Measurements from ENCODE around the gene HCRTR1. TPM values are rescaled to one million over a fixed set of nuclear protein-coding genes. Genes with fewer than 3 reads are reported as not detected.

HCRTR1 gene
- total RNA-seq, 1 donor from 2014 or later: not detected

- intact Hi-C loops (cut with micrococcal nuclease): no loop called here
- H3K36me3 Mint-ChIP-seq (ENCODE audit: low read depth): peaks cover 1% of the 10 kb centered on the region
Measured at GRCh38 chr1:31651089-31651420, 33.6 kb downstream of the HCRTR1 start.

GRCh38 chr1:31651766-31652165, 34.3 kb downstream of the HCRTR1 start:
- Mint-ChIP-seq H3K4me3 (no peak overlapping the region), H3K9me3 (no peaks in the 10 kb centered on the region), H3K36me3 (ENCODE audit: low read depth) (no peaks in the 10 kb centered on the region), H3K4me1 (no peaks in the 10 kb centered on the region), H3K27me3 (peaks cover 7% of the 10 kb centered on the region), H3K27ac (no peak overlapping the region)
- intact Hi-C loops (cut with micrococcal nuclease): no loop called here
- DNase-seq: no peak

More at GRCh38 chr1:31651089-31651420, 33.6 kb downstream of the HCRTR1 start:
- Mint-ChIP-seq H3K4me3 (no peak overlapping the region), H3K9me3 (no peaks in the 10 kb centered on the region), H3K4me1 (peaks cover 2% of the 10 kb centered on the region), H3K27me3 (peaks cover 7% of the 10 kb centered on the region), H3K27ac (no peak overlapping the region)
- no peak for DNase-seq

GRCh38 chr1:31652891-31653499, 35.5 kb downstream of the HCRTR1 start:
- Mint-ChIP-seq H3K9me3 (no peaks in the 10 kb centered on the region), H3K4me1 (no peaks in the 10 kb centered on the region), H3K27ac (no peak overlapping the region), H3K36me3 (ENCODE audit: low read depth) (no peaks in the 10 kb centered on the region), H3K4me3 (no peak overlapping the region), H3K27me3 (peaks cover 7% of the 10 kb centered on the region)
- intact Hi-C loops (cut with micrococcal nuclease): no loop called here
- DNase-seq: no peak

- H3K27me3 Mint-ChIP-seq: peaks cover 7% of the 10 kb centered on the region
- no peaks in the 10 kb centered on the region for H3K9me3 Mint-ChIP-seq
- no peaks in the 10 kb centered on the region for H3K36me3 Mint-ChIP-seq (ENCODE audit: low read depth)
- DNase-seq: no peak
- H3K4me1 Mint-ChIP-seq: no peaks in the 10 kb centered on the region
- no peak overlapping the region for H3K27ac Mint-ChIP-seq
- intact Hi-C loops (cut with micrococcal nuclease): no loop called here
- H3K4me3 Mint-ChIP-seq: no peak overlapping the region
Measured at GRCh38 chr1:31653717-31654473, 36.4 kb downstream of the HCRTR1 start.

GRCh38 chr1:31654474-31654776, 36.9 kb downstream of the HCRTR1 start:
- Mint-ChIP-seq H3K27ac (no peak overlapping the region), H3K4me1 (no peaks in the 10 kb centered on the region), H3K9me3 (no peaks in the 10 kb centered on the region), H3K36me3 (ENCODE audit: low read depth) (no peaks in the 10 kb centered on the region), H3K4me3 (no peak overlapping the region), H3K27me3 (peaks cover 7% of the 10 kb centered on the region)
- DNase-seq: no peak
- intact Hi-C loops (cut with micrococcal nuclease): no loop called here

- Mint-ChIP-seq H3K4me3 (no peak overlapping the region), H3K36me3 (ENCODE audit: low read depth) (no peaks in the 10 kb centered on the region), H3K9me3 (no peaks in the 10 kb centered on the region), H3K27me3 (peaks cover 7% of the 10 kb centered on the region), H3K4me1 (no peaks in the 10 kb centered on the region), H3K27ac (no peak overlapping the region)
- DNase-seq: no peak
- intact Hi-C loops (cut with micrococcal nuclease): no loop called here
Measured at GRCh38 chr1:31655104-31655503, 37.6 kb downstream of the HCRTR1 start.

GRCh38 chr1:31655756-31656155, 38.3 kb downstream of the HCRTR1 start:
- intact Hi-C loops (cut with micrococcal nuclease): no loop called here
- Mint-ChIP-seq H3K9me3 (no peaks in the 10 kb centered on the region), H3K4me3 (no peak overlapping the region), H3K4me1 (no peaks in the 10 kb centered on the region), H3K36me3 (ENCODE audit: low read depth) (no peaks in the 10 kb centered on the region), H3K27ac (no peak overlapping the region), H3K27me3 (peaks cover 5% of the 10 kb centered on the region)
- DNase-seq: no peak

GRCh38 chr1:31657020-31657804, 39.7 kb downstream of the HCRTR1 start:
- intact Hi-C loops (cut with micrococcal nuclease): no loop called here
- no peaks in the 10 kb centered on the region for H3K4me1 Mint-ChIP-seq
- H3K9me3 Mint-ChIP-seq: no peaks in the 10 kb centered on the region
- H3K27me3 Mint-ChIP-seq: peaks cover 3% of the 10 kb centered on the region
- no peak for DNase-seq
- H3K36me3 Mint-ChIP-seq (ENCODE audit: low read depth): no peaks in the 10 kb centered on the region
- H3K27ac Mint-ChIP-seq: no peak overlapping the region
- H3K4me3 Mint-ChIP-seq: no peak overlapping the region

GRCh38 chr1:31657972-31658510, 40.6 kb downstream of the HCRTR1 start:
- no peaks in the 10 kb centered on the region for H3K4me1 Mint-ChIP-seq
- peaks cover 3% of the 10 kb centered on the region for H3K27me3 Mint-ChIP-seq
- H3K36me3 Mint-ChIP-seq (ENCODE audit: low read depth): no peaks in the 10 kb centered on the region
- intact Hi-C loops (cut with micrococcal nuclease): no loop called here
- H3K9me3 Mint-ChIP-seq: no peaks in the 10 kb centered on the region
- no peak overlapping the region for H3K27ac Mint-ChIP-seq
- no peak for DNase-seq
- no peak overlapping the region for H3K4me3 Mint-ChIP-seq

GRCh38 chr1:31658721-31659120, 41.2 kb downstream of the HCRTR1 start:
- Mint-ChIP-seq H3K27me3 (peaks cover 3% of the 10 kb centered on the region), H3K4me3 (no peak overlapping the region), H3K9me3 (no peaks in the 10 kb centered on the region), H3K4me1 (no peaks in the 10 kb centered on the region), H3K36me3 (ENCODE audit: low read depth) (no peaks in the 10 kb centered on the region), H3K27ac (no peak overlapping the region)
- intact Hi-C loops (cut with micrococcal nuclease): no loop called here
- DNase-seq: no peak

GRCh38 chr1:31659889-31660288, 42.4 kb downstream of the HCRTR1 start:
- H3K36me3 Mint-ChIP-seq (ENCODE audit: low read depth): no peaks in the 10 kb centered on the region
- no peak overlapping the region for H3K4me3 Mint-ChIP-seq
- H3K27ac Mint-ChIP-seq: no peak overlapping the region
- intact Hi-C loops (cut with micrococcal nuclease): no loop called here
- DNase-seq: no peak
- peaks cover 4% of the 10 kb centered on the region for H3K27me3 Mint-ChIP-seq
- H3K4me1 Mint-ChIP-seq: no peaks in the 10 kb centered on the region
- H3K9me3 Mint-ChIP-seq: no peaks in the 10 kb centered on the region

GRCh38 chr1:31660871-31661455, 43.5 kb downstream of the HCRTR1 start:
- no peaks in the 10 kb centered on the region for H3K4me1 Mint-ChIP-seq
- no peak overlapping the region for H3K4me3 Mint-ChIP-seq
- intact Hi-C loops (cut with micrococcal nuclease): no loop called here
- no peak for DNase-seq
- H3K27ac Mint-ChIP-seq: no peak overlapping the region
- H3K36me3 Mint-ChIP-seq (ENCODE audit: low read depth): no peaks in the 10 kb centered on the region
- H3K27me3 Mint-ChIP-seq: peaks cover 2% of the 10 kb centered on the region
- no peaks in the 10 kb centered on the region for H3K9me3 Mint-ChIP-seq

- H3K27me3 Mint-ChIP-seq: peaks cover 4% of the 10 kb centered on the region
- H3K9me3 Mint-ChIP-seq: no peaks in the 10 kb centered on the region
- no peak for DNase-seq
- no peaks in the 10 kb centered on the region for H3K4me1 Mint-ChIP-seq
- H3K4me3 Mint-ChIP-seq: no peak overlapping the region
- H3K36me3 Mint-ChIP-seq (ENCODE audit: low read depth): no peaks in the 10 kb centered on the region
- no peak overlapping the region for H3K27ac Mint-ChIP-seq
- intact Hi-C loops (cut with micrococcal nuclease): no loop called here
Measured at GRCh38 chr1:31661856-31662255, 44.4 kb downstream of the HCRTR1 start.

- H3K4me3 Mint-ChIP-seq: no peak overlapping the region
- intact Hi-C loops (cut with micrococcal nuclease): no loop called here
Measured at GRCh38 chr1:31662463-31662862, 45.0 kb downstream of the HCRTR1 start.

More at GRCh38 chr1:31662463-31662862, 45.0 kb downstream of the HCRTR1 start:
- Mint-ChIP-seq H3K27ac (no peak overlapping the region), H3K27me3 (peaks cover 4% of the 10 kb centered on the region), H3K36me3 (ENCODE audit: low read depth) (no peaks in the 10 kb centered on the region), H3K9me3 (no peaks in the 10 kb centered on the region), H3K4me1 (no peaks in the 10 kb centered on the region)
- no peak for DNase-seq
